HG02938 (cell line): Measurements from ENCODE around the gene RABGAP1L.
A peak's percentile ranks its signal among the peaks of the same experiment; 100 is the strongest.
"Not testable (repeated sequence)": the region's sequence is repeated elsewhere in the genome, so short reads cannot be mapped to it uniquely, and the experiment has no call there.

Experiments
- ATAC-seq: cut with Tn5 transposase; IDR thresholded peaks from one replicate; pipeline ENCODE4 v1.9.1; 2021; ENCODE audit warnings: mild to moderate bottlenecking, moderate library complexity; ENCODE audit not compliant: unreplicated experiment

RABGAP1L gene

DNA sequence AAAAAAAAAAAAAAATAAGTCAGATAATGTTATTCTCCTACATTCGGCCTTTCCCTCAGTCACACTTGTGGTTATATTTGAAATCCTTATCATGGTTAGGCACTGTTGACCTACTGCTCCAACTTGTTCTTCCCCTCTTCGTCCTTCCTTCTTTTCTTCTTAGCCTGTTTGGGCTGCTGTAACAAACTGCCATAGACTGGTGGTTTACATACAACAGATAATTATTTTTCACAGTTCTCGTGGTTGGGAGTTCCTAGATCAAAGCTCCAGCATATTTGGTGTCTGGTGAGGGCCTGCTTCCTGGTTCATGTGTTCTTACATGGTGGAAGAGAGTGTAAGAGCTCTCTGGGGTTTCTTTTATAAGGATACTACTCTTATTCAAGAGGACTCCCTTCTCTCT lies 73.4 kb downstream of the RABGAP1L start:
- ATAC-seq, result no peak

DNA sequence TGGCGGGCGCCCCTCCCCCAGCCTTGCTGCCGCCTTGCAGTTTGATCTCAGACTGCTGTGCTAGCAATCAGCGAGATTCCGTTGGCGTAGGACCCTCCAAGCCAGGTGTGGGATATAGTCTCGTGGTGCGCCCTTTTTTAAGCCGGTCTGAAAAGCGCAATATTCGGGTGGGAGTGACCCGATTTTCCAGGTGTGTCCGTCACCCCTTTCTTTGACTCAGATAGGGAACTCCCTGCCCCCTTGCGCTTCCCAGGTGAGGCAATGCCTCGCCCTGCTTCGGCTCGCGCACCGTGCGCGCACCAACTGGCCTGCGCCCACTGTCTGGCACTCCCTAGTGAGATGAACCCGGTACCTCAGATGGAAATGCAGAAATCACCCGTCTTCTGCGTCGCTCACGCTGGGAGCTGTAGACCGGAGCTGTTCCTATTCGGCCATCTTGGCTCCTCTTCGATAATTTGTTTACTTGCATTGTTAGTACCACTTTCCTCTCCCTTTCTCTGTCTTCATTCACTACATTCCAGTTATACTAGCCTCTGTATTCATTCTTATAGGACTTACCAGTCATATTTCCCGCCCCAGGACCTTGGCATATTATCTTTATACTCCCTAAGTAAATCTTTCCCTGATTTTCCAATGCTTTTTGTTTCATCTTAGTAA lies 79.7 kb downstream of the RABGAP1L start:
- not testable (repeated sequence) for ATAC-seq

DNA sequence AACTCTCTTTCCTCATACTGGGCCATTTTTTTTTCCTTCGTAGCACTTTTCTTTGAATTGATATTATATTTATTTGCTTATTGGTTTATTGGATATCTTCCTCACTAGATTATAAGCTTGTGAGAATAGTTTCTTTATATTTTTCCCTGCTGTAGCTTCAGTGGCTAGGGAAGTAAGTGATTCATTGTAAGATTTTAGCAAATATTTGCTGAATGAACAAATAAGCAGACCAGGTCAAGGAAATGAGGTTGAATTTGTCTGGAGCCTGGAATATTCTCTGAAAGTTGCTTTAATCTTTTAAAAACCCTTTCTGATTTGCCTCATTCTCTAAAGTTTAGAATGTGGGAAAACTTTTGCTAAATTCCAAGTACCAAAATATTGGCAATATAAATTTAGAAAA lies 80.2 kb downstream of the RABGAP1L start:
- no peak for ATAC-seq

DNA sequence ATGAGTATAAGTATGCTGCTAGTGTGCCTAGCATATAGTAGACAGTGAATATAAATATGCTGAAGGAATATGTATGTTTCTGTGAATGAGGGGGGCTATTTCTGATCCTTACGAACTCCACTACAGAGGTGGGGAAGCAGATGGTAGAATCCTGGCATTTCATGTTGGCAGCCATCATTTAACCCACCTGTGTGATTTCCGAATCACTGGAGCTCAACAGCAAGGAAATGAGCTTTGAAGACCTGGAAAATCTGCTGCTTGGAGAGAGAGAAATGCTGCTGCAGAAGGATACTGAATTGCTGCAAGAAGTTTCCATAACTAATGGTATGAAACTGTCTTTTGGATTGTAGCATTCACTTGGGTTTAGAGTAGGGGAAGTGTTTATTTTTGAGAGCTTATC lies 83.5 kb downstream of the RABGAP1L start:
- no peak for ATAC-seq

DNA sequence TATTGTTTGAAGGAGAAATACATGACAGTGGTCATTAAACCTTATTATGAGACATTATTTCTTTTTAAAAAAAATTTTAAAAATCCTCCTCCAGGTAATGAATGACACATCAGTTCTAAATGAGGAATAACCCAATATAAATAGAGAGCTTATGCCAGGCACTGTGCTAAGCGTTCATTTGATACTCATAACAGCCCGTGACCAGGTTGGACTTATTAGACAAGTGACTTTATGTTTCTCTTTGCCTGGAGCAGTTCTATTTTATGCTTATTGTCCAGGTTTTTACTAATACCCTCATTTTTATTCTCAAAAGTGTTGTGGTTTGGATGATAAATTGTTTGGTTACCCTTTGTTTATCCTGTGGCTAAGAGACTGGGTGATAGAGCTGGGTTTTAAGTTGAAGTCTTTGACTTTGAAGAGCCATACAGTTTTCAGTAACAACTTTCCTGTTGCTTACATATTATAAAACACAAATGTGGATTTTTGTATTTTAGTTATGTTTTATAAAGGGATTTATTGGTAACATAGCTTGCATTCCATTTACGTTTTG lies 84.2 kb downstream of the RABGAP1L start:
- no peak for ATAC-seq

DNA sequence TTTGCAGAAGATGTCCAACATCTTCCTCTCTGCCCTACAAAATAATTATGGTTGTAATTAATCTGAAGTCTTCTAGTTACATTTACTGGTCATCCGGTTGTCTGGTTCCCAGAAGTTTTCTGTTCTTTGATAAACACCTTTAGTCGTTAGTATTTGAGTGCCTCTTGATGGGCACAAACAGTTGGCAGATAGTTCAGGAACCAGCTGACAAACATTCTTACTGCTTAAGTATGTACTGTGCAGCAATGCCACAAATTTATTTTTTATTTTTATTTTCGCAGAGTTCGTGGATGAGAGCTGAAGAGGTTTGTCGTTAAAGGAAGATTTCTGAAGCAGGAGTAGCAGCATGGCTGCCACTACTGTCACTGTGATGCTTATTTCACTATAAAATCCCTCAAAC lies 84.7 kb downstream of the RABGAP1L start:
- ATAC-seq, result no peak

DNA sequence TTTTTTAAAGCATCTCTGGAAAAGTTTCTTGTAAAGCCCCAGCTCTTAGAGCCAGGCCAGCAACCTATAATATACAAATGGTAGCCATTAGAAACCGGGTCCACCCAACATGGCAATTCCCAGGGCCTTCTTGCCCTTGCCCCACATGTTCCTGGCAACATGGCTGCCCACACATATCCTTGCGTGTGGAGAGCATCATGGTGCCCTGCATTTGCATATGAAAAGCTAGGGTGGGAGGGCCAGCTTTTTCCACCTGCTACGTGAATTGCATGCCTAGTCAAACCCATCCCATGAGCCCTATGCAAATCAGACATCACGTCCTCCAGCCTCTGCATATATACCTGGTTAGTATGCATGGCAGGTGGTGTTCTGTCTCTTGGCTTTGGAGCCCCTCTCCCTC lies 88.2 kb downstream of the RABGAP1L start:
- ATAC-seq, result no peak

DNA sequence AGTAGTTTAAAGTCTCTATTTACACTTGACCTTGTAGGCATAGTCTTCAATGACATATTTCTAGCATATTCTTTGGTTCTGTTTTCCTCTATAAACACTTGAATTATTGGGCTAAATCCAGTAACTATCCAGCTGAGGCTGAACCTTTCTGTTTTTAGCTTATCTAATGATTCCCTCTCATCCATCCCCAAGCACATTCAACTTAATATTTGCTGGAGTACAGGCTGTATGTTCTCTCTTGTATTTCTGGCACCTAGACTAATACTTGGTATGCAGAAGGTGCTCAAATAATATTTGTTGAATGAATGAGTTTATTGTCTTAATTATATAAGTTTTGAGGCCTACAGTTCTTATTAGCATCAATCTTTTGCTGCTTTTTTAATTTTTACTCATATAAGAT lies 88.7 kb downstream of the RABGAP1L start:
- no peak for ATAC-seq

DNA sequence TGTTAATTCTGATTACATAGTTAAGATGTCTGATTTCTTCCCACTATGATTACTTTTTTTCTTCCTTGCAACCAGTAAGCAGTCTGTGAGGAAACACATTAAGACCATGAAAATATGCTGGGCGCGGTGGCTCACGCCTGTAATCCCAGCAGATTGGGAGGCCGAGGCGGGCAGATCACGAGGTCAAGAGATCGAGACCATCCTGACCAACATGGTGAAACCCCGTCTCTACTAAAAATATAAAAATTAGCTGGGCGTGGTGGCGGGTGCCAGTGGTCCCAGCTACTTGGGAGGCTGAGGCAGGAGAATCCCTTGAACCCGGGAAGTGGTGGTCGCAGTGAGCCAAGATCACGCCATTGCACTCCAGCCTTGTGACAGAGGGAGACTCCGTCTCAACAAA lies 97.1 kb downstream of the RABGAP1L start:
- ATAC-seq, result not testable (repeated sequence)

DNA sequence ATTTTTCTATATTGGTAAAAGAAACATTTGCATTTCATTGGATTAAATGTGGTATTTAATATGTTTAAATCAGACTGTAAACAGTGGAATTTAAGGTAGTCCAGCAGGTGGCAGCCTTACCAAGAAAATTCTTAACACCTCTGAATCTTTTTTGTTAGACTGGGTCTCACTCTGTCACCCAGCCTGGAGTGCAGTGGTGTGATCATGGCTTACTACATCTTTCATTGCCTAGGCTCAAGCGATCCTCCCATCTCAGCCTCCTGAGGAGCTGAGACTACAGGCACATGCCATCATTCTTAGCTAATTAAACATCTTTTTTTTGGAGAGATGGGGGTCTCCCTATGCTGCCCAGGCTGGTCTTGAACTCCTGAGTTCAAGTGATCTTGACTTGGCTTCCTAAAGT lies 98.8 kb downstream of the RABGAP1L start:
- ATAC-seq, result no peak

DNA sequence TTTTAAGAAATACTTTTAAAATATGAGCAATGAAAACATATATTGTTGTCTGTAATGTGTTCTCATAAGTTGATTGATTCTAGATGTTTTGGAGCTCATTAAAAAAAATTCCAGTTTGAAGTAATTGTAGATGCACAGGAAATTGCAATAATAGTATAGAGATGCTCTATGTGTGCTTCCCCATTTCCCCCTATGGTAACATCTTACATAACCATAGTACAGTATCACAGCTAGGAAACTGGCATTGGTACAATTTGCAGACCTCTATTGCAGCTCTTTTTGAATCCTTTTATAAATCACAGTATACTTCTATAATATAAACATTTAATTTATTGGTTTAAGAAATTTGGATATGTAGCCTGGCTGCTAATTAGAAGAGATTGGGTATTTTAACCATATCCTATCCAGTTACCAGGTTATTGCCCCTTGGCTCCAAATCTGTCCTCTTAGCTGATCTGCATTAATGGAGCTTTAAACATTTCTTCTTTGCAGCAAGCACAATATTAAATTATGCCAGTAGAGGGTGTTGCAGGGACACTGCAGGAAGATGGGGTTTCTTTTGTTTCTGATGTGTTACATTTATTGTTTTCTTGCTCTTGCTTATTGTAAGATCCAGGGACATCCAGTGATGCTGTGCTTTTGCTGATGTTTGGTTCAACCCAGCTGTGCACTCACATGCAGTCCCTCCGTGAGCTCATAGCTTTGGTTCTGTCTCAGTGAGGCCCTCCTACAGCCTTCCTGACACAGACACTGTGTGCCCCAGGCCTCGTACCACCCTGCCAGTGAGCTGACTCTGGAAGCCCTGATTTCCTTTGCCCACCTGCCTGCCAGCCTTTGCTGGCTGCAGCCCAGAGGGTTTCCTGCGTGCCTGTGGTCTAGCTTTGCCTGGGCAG lies 103.3 kb downstream of the RABGAP1L start:
- peak; percentile 54 for ATAC-seq

DNA sequence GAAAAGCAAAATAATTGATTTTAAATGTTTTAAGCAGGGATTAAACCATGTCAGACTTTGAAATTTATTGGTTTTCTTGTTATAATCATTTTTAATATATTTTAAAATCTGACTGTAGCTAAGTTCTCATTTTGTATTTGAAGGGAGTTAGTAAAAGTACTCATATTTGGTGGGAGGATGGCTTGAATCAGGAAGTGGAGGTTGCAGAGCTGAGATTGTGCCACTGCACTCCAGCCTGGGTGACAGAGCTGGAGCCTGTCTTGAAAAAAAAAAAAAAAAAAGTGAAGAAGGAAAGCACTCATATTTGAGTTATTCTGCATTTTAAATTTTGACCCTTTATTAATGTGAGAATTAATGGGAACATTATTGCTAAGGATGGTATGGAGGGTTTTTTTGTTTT lies 106.0 kb downstream of the RABGAP1L start:
- no peak for ATAC-seq

DNA sequence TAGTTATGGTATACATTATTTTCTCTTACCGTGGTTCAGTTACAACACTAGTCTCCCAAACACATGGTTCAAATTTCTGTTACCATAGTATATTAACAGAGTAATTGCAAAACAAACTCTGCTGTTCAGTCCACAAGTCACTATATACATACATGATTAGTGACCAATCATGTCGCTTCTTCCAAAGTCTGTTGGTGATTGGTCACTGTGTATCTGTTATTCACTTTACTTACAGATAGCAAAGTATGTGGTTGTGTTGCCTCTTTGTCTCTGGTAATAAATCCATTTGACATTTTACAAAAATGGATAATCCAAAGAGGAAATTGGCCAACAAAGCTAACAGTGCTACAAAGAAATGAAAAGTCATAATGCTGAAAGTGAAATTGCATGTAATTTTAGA lies 107.2 kb downstream of the RABGAP1L start:
- ATAC-seq, result no peak

DNA sequence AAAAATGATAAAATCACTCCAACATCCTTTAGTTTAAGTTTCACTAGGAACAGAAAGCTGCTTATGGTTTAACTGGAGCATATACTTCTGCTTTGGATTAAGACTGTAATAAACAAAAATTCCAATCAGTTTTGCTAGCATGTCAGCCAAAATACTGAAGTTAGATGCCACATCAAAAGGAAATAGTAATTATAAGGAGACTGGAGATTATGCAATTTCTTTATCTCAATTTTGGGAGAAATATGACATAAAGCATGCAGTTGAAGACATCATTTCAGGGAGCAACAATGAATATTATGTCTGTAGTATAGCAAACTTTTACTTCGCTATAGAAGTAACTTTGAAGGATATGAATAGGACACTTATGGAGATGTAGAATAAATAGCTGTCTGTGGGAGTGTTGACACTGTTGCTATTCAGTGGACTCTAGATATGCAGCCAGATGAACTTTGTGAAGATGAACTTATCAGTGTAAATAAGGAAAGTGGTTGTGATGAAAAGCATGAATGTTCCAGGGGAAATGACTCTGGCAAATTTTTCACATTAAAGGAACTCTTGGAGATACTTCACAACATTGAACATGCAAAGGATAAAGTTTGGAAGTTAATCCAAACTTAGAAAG lies 107.8 kb downstream of the RABGAP1L start:
- no peak for ATAC-seq

DNA sequence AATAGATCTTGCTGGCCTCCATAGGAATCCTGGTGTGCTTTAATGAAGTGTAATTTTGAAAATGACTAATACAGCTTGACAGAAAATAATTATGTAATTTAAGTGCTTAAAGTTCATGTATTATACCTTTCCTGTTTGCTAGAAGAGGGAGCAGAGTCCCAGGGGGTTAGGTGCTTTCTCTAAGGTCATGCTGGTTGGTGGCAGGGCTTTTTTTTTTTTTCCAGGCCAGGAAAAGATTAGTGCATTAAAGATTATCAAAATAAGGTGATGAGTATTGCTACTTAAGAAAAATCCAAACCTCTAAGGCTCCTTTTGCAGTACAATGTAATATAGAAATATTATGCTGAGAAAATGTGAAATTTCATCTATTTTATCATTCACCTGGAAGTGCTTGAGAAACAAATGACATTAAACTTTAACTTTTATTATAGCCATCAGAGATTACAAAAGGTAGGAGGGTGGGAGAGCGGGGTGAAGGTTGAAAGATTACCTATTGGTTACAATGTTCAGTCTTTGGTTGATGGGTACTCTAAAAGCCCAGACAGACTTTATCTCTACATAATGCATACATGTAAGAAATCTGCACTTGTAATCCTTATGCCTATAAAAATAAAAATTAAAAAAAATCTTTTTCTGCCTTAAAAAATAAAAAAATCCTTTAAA lies 110.8 kb downstream of the RABGAP1L start:
- no peak for ATAC-seq

DNA sequence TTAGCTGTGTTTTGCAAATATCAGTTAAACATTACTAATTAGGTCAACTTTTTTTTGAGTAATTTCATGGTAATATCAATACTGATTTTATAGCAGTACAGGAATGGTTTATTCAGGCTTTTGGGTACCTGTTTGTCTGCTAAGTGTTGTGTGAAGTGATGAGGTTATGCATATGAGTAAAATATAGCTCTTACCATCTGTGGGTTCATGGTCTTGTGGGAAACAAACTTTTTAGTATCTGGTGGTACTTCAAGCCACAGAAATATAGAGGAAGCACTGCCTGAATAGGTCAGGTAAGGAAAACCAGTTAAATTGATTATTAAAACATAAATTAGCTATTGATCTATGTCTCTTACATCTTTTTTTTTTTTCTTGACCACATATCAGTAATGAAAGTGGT lies 113.9 kb downstream of the RABGAP1L start:
- no peak for ATAC-seq

DNA sequence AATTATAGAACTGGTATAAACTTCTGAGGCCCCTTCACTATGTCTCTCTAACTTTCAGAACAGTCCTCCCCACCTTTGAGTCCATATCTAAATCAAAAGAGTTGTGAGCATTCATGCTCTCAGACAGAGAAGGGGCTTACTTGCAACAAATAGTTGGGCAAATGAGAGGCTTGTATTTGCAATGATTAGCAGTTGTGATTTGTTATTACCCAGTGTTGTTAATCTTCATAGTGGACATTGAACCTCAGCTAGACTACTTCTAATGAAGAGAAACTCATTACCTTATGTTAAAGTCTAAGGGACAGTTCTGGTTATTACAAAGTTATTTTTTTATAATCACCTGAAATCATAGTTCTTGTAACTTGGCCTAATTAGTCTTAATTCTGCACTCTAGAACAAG lies 114.5 kb downstream of the RABGAP1L start:
- no peak for ATAC-seq

DNA sequence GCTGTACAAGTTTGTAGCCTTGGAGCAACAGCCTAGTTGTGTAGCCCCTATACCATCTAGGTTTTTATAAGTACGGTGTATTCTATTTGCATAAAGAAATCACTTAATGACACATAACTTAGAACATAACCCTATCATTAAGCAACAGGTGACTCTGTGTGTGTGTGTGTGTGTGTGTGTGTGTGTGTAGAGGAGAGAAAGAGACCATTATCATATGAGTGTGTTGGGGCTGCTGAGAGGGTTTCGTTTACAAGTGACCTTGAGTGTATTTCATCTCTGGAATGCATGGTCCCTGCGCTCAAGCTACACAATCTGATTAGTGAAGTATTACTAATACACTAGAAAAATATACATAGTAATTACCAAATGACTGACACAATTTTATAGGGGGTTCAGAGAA lies 115.1 kb downstream of the RABGAP1L start:
- ATAC-seq, result no peak

DNA sequence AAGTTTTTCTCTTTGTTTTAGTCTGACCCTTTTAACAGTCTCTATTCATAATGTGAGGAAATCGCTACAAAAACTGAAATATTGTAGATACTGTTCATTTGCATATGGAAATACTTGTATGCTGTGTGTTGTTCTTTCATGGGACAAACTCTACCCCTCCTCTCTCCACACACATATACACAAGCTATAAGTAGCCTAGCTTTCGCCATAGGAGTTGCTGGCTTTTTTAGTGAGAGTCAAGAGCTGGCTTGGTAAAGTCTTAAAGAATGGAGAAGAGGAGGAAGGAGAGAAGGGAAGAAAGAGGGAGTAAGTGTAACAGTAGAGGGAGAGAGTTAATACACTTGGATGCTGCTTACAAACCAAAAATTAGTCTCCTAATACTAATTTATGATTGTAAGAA lies 115.6 kb downstream of the RABGAP1L start:
- ATAC-seq, result no peak

DNA sequence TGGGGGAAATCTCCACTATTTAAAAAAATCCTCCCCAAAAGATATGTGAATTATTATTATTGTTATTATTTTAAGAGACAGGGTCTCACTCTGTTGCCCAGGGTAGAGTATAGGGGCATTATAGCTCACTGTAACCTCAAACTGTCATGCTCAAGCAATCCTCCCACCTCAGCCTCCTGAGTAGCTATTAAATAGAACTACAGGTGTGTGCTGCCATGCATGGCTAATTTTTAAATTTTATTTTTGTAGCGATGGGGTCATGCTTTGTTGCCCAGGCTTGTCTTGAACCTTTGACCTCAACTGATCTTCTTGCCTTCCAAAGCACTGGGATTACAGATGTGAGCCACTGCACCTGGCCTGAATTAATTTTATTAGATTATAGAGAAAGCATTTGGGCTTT lies 116.8 kb downstream of the RABGAP1L start:
- ATAC-seq, result peak; percentile 59

DNA sequence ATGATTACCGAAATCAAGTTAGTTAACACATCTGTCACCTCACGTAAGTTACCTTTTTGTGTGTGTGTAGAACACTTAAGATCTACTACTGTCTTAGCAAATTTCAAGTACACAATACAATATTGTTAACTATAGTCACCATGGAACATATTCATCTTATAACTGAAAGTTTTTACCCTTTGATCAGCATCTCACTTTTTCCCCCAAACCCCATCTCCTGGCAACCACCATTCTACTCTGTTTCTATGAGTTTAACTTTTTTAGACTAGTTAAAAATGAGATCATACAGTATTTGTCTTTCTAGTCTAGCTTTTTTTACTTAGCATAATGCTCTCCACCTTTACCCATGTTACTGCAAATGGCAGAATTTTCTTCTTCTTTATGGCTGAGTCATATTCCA lies 124.7 kb downstream of the RABGAP1L start:
- no peak for ATAC-seq
